ENCODE measurements around the gene SMARCD2.
"Not testable (repeated sequence)": the region's sequence is repeated elsewhere in the genome, so short reads cannot be mapped to it uniquely, and the experiment has no call there.

Gene SMARCD2

GRCh38 chr17:63842540-63843386 lies at the start of gene SMARCD2:
Gene SMARCD2 (minus strand): TSS chr17:63842685. CDS start chr17:63842674, 11 bp downstream.
- DNase-seq (ENCODE audit: low spot score) (peak; percentile 100), FAIRE-seq (peak; percentile 86)

GRCh38 chr17:63889026-63889848 lies 46.8 kb upstream of the SMARCD2 start:
- not testable (repeated sequence) for FAIRE-seq; DNase-seq (ENCODE audit: low spot score)

DNA sequence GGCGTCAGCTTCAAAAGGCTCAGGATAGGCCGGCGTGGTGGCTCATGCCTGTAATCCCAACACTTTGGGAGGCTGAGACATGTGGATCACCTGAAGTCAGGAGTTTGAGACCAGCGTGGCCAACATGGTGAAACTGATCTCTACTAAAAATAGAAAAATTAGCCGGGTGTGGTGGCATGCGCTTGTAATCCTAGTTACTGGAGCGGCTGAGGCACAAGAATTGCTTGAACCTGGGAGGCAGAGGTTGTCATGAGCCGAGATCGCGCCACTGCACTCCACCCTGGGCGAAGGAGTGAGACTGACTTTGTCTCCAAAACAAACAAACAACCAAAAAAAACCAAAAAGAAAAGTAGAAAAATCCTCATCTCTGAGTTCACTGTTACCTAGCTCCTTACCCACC lies 42.6 kb upstream of the SMARCD2 start:
- FAIRE-seq; DNase-seq (ENCODE audit: low spot score): not testable (repeated sequence)

GRCh38 chr17:63882626-63883126 lies 40.2 kb upstream of the SMARCD2 start:
- DNase-seq (ENCODE audit: low spot score); FAIRE-seq: not testable (repeated sequence)

DNA sequence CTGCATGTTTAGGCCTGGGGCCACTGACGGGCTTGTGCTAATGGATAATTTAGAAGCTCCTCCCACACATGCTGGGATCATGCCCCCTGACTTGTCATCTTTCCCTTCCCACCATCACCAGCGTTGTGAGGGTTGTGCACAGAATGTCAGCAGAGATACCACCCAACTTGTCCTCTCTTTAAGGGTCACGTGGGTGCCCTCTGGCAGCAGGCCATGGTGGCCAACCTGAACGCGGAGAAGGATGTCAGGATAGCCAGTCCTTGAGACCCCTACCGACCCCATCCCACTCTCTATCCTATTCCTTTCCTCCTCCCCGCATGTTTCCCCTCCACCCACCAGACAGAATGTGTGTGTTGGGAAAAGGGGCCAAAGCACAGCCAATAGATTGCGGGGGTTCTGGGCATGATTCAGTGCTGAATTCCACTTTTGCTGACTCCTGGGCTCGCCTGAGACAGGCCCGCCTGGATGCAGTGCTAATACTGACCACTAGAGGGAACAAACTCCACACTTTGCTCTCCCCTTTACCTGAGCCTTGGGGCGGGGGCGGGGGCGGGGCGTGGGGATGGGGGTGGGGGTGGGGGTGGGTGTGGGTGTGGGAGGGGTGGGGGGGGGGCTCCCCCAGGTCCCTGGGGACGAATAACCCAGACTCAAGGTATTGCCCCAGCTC lies 39.6 kb upstream of the SMARCD2 start, which contains the start of gene GH2:
Gene GH2 (minus strand): TSS at position 10 of the 667 bp plus-strand sequence. CDS start 143 bp downstream, outside the sequence.
- DNase-seq (ENCODE audit: low spot score) (peak; percentile 91), FAIRE-seq (no peak)

DNA sequence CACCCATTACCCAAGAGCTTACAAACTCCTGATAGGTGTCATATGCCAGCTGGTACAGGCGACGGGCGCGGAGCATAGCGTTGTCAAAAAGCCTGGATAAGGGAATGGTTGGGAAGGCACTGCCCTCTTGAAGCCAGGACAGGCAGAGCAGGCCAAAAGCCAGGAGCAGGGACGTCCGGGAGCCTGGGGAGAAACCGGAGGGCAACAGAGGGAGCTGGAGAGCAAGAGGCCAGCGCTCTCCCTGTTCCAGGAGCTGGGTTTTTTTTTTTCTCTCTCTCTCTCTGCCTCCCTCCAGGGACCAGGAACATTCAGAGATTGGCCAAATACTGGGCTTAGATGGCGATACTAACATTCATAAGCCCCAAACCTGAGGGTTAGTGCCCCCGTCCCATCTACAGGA lies 38.9 kb upstream of the SMARCD2 start:
- not testable (repeated sequence) for FAIRE-seq; DNase-seq (ENCODE audit: low spot score)

DNA sequence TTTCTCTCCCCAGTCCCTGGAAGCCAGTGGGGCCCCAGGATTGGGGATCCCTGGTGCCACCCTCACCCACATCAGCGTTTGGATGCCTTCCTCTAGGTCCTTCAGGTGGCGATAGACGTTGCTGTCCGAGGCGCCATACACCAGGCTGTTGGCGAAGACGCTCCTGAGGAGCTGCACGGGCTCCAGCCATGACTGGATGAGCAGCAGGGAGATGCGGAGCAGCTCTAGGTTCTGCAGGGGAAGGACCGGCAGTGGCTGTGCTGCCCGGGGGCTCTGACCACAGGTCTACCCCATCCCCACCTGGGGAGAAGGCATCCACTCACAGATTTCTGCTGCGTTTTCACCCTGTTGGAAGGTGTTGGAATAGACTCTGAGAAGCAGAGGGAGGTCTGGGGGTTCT lies 38.2 kb upstream of the SMARCD2 start:
- no peak for DNase-seq (ENCODE audit: low spot score)
- no peak for FAIRE-seq

DNA sequence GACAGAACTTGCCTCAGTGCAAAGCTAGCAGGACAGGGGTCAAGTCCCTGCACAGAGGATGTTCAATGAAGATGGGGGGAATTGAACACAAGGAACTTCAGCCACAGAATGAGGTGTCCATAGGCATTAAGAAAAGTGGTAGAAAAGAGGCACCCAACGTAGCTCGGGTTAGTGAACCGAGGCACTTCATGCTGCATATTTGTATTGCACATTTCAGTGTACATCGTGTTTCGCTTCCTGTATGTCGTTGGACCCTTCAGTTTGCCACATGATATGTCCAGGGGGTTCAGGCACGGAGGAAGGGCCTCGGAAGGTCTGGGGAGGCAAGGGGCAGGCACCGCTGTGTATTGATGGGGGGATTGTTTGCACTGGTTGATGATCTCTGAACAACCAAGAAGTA lies 35.9 kb upstream of the SMARCD2 start:
- FAIRE-seq; DNase-seq (ENCODE audit: low spot score): not testable (repeated sequence)

DNA sequence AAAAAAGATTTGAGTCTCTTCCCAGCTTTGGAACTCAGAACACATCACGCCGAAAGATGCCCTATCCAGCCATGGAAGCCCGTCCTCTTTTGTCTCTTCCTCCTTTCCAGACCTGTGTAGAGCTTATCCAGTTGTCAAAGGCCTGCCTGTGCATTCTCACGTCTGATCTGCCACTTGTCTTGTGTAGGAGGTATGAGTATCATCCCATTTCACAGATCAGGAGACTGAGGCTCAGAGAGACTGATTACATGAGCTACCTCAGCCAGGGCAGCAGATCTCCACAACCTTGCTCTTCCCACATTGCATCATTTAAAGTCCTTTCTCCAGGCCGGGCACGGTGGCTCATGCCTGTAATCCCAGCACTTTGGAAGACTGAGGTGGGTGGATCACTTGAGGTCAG lies 32.2 kb upstream of the SMARCD2 start:
- FAIRE-seq; DNase-seq (ENCODE audit: low spot score): not testable (repeated sequence)

- not testable (repeated sequence) for DNase-seq (ENCODE audit: low spot score); FAIRE-seq
Measured at GRCh38 chr17:63874061-63874626, 31.7 kb upstream of the SMARCD2 start.

DNA sequence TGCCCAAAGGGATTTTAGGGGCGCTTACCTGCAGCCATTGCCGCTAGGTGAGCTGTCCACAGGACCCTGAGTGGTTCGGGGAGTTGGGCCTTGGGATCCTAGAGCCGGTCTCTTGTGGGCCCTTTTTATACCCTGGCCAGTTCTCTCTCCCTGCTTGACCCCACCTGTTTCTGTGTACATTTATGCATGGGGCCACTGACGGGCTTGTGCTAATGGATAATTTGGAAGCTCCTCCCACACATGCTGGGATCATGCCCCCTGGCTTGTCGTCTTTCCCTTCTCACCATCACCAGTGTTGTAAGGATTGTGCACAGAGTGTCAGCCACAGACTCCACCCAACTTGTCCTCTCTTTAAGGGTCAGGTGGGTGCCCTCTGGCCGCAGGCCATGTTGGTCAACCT lies 31.1 kb upstream of the SMARCD2 start, which contains the start of gene CSH2:
Gene CSH2 (minus strand): TSS at position 101 of the 400 bp plus-strand sequence. CDS start 63 bp downstream, at position 38.
- not testable (repeated sequence) for DNase-seq (ENCODE audit: low spot score); FAIRE-seq

DNA sequence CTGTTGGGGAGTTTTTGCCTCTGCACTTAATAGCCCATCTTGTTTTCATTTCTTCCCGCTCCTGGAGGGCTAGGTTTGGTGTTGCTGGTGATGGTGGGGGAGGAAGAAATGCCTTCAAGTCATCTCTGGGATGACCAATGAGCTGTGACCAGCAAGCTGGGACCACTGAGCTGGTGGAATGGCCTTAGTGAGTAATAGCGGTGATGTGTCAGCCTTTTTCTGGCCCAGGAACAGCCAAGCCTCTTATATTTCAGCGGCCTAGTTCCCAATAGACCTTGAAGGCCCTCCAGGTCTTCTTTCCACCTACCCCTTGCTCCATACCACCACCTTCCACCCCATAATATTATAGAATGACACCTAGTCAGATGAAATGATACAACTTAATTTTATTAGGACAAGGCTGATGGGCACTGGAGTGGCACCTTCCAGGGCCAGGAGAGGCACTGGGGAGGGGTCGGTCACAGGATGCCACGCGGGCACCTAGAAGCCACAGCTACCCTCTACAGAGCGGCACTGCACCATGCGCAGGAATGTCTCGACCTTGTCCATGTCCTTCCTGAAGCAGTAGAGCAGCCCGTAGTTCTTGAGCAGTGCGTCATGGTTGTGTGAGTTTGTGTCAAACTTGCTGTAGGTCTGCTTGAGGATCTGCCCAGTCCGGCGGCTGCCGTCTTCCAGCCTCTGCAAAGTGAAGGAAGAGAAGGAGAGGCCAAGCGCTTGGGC lies 29.3 kb upstream of the SMARCD2 start:
- not testable (repeated sequence) for FAIRE-seq; DNase-seq (ENCODE audit: low spot score)

- DNase-seq (ENCODE audit: low spot score); FAIRE-seq: not testable (repeated sequence)
Measured at GRCh38 chr17:63870292-63870665, 27.8 kb upstream of the SMARCD2 start.

GRCh38 chr17:63869491-63870291 lies 27.2 kb upstream of the SMARCD2 start:
- not testable (repeated sequence) for DNase-seq (ENCODE audit: low spot score); FAIRE-seq

- FAIRE-seq; DNase-seq (ENCODE audit: low spot score): not testable (repeated sequence)
Measured at GRCh38 chr17:63866625-63867024, 24.1 kb upstream of the SMARCD2 start.

- no peak for FAIRE-seq
Measured at GRCh38 chr17:63859257-63859656, 16.8 kb upstream of the SMARCD2 start.

GRCh38 chr17:63856425-63856824 lies 13.9 kb upstream of the SMARCD2 start:
- not testable (repeated sequence) for FAIRE-seq; DNase-seq (ENCODE audit: low spot score)

More at GRCh38 chr17:63859257-63859656, 16.8 kb upstream of the SMARCD2 start:
- DNase-seq (ENCODE audit: low spot score): no peak

DNA sequence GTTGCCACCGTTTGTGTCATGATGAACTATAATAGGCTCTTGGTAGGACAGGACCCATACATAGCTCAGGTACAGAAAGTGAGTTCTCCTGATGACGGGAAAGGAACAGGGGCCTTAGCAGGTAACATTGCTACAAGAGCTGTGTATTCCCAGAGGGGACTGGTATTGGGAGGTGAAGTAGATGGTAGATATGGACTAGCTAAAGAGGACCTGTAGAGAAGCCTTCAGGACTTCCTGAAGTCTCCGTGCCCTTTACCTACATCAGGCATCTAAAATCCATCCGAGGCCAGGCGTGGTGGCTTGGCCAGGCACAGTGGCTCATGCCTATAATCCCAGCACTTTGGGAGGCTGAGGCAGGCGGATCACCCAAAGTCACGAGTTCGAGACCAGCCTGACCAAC lies 12.7 kb upstream of the SMARCD2 start:
- no peak for FAIRE-seq
- no peak for DNase-seq (ENCODE audit: low spot score)

DNA sequence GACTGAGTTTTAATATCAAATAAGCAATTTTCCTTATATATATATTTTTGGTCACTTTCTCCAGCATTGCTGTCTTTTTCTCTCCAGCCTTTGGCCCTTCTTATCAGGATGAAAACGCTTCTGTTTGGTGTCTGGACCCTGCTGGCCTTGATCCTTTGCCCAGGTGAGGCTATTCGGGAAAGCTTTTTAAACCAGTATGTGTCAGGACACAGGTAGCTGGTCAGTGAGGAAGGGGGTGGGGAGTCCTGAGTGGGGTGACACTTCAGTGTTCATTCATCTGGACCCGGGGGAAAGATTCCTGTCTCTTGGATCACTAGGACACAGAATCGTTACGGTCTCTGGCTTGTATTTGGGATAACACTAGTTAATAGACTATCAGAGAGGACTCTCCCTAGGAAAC lies 12.2 kb upstream of the SMARCD2 start:
- no peak for DNase-seq (ENCODE audit: low spot score)
- no peak for FAIRE-seq
